Brain microvascular endothelial cell (primary cell): ENCODE data around the gene PRMT5.

ENCODE experiments used
- DNase-seq: peaks from one replicate; pipeline ENCODE4 v3.0.0-alpha.2; 2020
- H3K27ac ChIP-seq: fragments of 250-450 bp; sonication (Bioruptor Pico); 2 replicates; pipeline ENCODE4 v1.5.1; 2020; ENCODE audit warnings: mild to moderate bottlenecking, moderate library complexity
- H3K27me3 ChIP-seq: fragments of 250-450 bp; sonication (Bioruptor Pico); replicated peaks from 2 replicates; pipeline ENCODE4 v1.5.1; 2020; ENCODE audit warnings: mild to moderate bottlenecking
- H3K36me3 ChIP-seq: fragments of 250-450 bp; sonication (Bioruptor Pico); replicated peaks from 2 replicates; pipeline ENCODE4 v1.5.1; 2020; ENCODE audit warnings: mild to moderate bottlenecking
- H3K4me3 ChIP-seq: 2 replicates; pipeline ENCODE4 v1.5.1; 2011; ENCODE audit warnings: low read depth, mild to moderate bottlenecking, control low read depth, low read length, moderate library complexity
- in situ Hi-C: cut with HindIII; loops from 2 replicates; pipeline ENCODE4 v1.10.0; 2017; ENCODE audit warnings: low sequenced_read_pairs, low pct_ligation_motif_present
- TF ChIP-seq, protein P1 (sequence below): IDR thresholded peaks from 2 replicates; pipeline ENCODE4 v1.5.1; 2011; ENCODE audit warnings: low read depth, mild to moderate bottlenecking, moderate library complexity, low read length, control low read depth, inconsistent platforms; ENCODE audit errors: missing control alignments

PRMT5 gene

DNA sequence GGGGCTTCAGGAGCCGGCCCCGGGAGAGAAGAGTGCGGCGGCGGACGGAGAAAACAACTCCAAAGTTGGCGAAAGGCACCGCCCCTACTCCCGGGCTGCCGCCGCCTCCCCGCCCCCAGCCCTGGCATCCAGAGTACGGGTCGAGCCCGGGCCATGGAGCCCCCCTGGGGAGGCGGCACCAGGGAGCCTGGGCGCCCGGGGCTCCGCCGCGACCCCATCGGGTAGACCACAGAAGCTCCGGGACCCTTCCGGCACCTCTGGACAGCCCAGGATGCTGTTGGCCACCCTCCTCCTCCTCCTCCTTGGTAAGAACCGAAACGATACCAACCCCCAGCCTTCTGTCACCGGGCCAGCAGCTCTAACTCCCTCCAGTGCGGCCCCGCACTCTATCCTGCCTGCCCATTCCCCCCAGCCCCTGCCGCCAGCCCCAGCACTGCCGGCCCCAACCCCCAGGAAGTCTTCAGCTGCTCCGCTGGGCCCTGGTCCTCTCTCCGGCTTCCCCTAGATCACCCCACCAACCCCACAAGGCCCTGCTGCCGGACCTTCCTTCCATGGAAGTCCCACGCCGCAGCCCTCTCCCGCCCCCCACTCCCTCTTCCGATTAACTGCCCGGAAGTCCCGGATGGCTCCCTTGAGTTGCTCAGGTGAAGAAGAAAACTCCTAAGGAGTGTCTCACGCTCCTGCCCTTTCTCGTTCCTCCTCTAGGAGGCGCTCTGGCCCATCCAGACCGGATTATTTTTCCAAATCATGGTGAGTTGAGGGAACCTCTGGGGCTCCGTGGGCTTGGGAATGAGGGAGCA, 56.9 kb downstream of the PRMT5 start:
- in situ Hi-C loops, result no loop called here
- no peaks in the 10 kb centered on the region for H3K27me3 ChIP-seq
- peak; percentile 82 for DNase-seq
- TF ChIP-seq, protein P1, sequence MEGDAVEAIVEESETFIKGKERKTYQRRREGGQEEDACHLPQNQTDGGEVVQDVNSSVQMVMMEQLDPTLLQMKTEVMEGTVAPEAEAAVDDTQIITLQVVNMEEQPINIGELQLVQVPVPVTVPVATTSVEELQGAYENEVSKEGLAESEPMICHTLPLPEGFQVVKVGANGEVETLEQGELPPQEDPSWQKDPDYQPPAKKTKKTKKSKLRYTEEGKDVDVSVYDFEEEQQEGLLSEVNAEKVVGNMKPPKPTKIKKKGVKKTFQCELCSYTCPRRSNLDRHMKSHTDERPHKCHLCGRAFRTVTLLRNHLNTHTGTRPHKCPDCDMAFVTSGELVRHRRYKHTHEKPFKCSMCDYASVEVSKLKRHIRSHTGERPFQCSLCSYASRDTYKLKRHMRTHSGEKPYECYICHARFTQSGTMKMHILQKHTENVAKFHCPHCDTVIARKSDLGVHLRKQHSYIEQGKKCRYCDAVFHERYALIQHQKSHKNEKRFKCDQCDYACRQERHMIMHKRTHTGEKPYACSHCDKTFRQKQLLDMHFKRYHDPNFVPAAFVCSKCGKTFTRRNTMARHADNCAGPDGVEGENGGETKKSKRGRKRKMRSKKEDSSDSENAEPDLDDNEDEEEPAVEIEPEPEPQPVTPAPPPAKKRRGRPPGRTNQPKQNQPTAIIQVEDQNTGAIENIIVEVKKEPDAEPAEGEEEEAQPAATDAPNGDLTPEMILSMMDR, result peak; percentile 98
- peak overlapping the region; percentile 81 for H3K27ac ChIP-seq
- H3K4me3 ChIP-seq, result peak overlapping the region; percentile 80
- H3K36me3 ChIP-seq, result peaks cover 38% of the 10 kb centered on the region

DNA sequence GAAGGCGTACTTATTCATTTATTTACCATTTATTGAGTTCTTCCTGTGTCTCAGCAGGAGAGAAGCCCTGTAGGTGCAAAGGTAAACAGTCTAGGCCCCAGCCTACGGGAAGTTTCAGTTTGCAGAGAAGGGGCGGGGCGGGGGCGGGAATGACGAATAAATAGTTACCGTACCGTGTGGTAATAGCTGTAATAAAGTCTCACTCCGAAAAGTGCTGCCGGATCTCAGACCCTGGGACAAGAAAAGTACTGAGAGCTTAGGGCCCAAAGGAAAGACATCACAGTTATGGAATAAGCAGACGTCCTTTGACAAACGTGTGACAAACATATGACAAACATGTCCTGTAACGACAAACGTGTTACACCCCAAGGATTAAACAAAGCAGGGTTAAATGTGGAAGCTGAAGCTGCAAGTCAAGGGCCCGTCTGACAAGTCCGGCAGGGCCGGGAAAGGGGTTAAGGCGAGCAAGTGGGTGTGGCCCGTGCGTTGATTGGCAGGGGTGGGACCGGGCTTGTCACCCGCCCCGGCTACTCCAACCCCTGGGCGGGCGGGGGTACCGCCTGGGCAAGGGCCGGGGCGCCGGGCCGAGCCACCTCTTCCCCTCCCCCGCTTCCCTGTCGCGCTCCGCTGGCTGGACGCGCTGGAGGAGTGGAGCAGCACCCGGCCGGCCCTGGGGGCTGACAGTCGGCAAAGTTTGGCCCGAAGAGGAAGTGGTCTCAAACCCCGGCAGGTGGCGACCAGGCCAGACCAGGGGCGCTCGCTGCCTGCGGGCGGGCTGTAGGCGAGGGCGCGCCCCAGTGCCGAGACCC, 57.7 kb downstream of the PRMT5 start, which contains the start of gene LRP10:
Gene LRP10, plus strand, starts transcription at position 517 of the 809 bp plus-strand sequence. CDS start 564 bp downstream, outside the sequence.
- in situ Hi-C loops, result no loop called here
- TF ChIP-seq, protein P1, result no peak
- H3K27me3 ChIP-seq, result no peaks in the 10 kb centered on the region
- peak within 1 kb of the TSS; percentile 81 for H3K27ac ChIP-seq
- DNase-seq, result peak; percentile 82
- peaks cover 31% of the 10 kb centered on the region for H3K36me3 ChIP-seq
- H3K4me3 ChIP-seq, result peak within 1 kb of the TSS; percentile 80

DNA sequence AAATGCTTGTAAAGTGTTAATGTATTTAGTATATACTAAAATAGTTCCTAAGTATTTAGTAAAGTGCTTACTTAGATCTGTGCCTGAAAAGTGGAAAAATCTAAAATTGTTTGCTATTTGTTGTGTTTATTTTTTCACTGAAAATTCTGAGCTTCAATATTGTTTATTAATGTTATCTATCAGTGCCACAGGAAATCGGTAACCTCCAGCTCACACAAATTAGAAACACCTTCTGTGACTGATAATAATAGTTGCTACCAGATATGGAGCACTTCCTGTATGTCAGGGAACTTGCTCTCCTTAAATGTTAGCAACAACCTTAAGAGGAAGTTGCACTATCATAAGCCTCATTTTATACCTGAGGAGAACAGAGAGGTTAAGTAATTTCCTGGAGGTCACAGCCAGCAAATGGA, 58.4 kb downstream of the PRMT5 start:
- TF ChIP-seq, protein P1, result no peak
- in situ Hi-C loops, result no loop called here
- Histone ChIP-seq H3K27ac (peak overlapping the region; percentile 81), H3K36me3 (peaks cover 25% of the 10 kb centered on the region), H3K4me3 (peak overlapping the region; percentile 80), H3K27me3 (no peaks in the 10 kb centered on the region)
- DNase-seq, result no peak
